NT2/D1 (cell line): Measurements from ENCODE around the gene SORBS1.
"Not testable (repeated sequence)": the region's sequence is repeated elsewhere in the genome, so short reads cannot be mapped to it uniquely, and the experiment has no call there.

Source experiments
- DNase-seq: peaks from one replicate; pipeline ENCODE4 v3.0.0-alpha.2; 2011; ENCODE audit warnings: low read depth, low spot score
- H3K27me3 ChIP-seq: 2 replicates; pipeline ENCODE4 v1.6.0; 2011; ENCODE audit warnings: mild to moderate bottlenecking; ENCODE audit not compliant: insufficient read length, insufficient read depth
- H3K36me3 ChIP-seq: 2 replicates; pipeline ENCODE4 v1.6.1; 2011; ENCODE audit warnings: mild to moderate bottlenecking, low read length, mixed read lengths; ENCODE audit not compliant: insufficient read depth, insufficient read length
- H3K4me1 ChIP-seq: 2 replicates; pipeline ENCODE4 v1.5.1; 2011; ENCODE audit not compliant: insufficient read depth, insufficient read length
- H3K4me3 ChIP-seq: 2 replicates; pipeline ENCODE4 v1.5.1; 2011; ENCODE audit warnings: low read depth; ENCODE audit not compliant: insufficient read length
- H3K9ac ChIP-seq: 2 replicates; pipeline ENCODE4 v1.6.0; 2011; ENCODE audit warnings: low read depth; ENCODE audit not compliant: insufficient read length
- H3K9me3 ChIP-seq: 2 replicates; pipeline ENCODE4 v1.5.1; 2011; ENCODE audit warnings: mild to moderate bottlenecking, low read length; ENCODE audit not compliant: insufficient read depth
- SUZ12 ChIP-seq: IDR thresholded peaks from 2 replicates; pipeline ENCODE4 v1.6.1; 2011; ENCODE audit not compliant: insufficient read length, insufficient read depth; ENCODE audit errors: extremely low read depth
- YY1 ChIP-seq: IDR thresholded peaks from 2 replicates; pipeline ENCODE4 v1.6.1; 2011; ENCODE audit not compliant: insufficient read length, insufficient read depth
- ZNF274 ChIP-seq: IDR thresholded peaks from 2 replicates; pipeline ENCODE4 v1.6.1; 2011; ENCODE audit warnings: mild to moderate bottlenecking, low read depth, low read length

SORBS1 gene

GRCh38 chr10:95474228-95475002, 86.8 kb downstream of the SORBS1 start:
- H3K36me3 ChIP-seq, result no peaks in the 10 kb centered on the region
- H3K4me1 ChIP-seq, result peaks cover 3% of the 10 kb centered on the region
- DNase-seq, result no peak
- no peaks in the 10 kb centered on the region for H3K27me3 ChIP-seq
- H3K9me3 ChIP-seq, result no peaks in the 10 kb centered on the region
- no peak overlapping the region for H3K9ac ChIP-seq
- no peak overlapping the region for H3K4me3 ChIP-seq
- TF ChIP-seq ZNF274 (no peak), YY1 (no peak), SUZ12 (no peak)

- DNase-seq, result no peak
- TF ChIP-seq YY1 (no peak), ZNF274 (no peak), SUZ12 (no peak)
- no peaks in the 10 kb centered on the region for H3K36me3 ChIP-seq
Measured at GRCh38 chr10:95472304-95473088, 88.7 kb downstream of the SORBS1 start.

GRCh38 chr10:95469676-95470075, 91.5 kb downstream of the SORBS1 start:
- no peak for TF ChIP-seq ZNF274
- no peak for TF ChIP-seq SUZ12
- no peak for TF ChIP-seq YY1
- Histone ChIP-seq H3K36me3 (no peaks in the 10 kb centered on the region), H3K4me1 (peaks cover 5% of the 10 kb centered on the region), H3K9me3 (no peaks in the 10 kb centered on the region), H3K4me3 (no peak overlapping the region), H3K27me3 (no peaks in the 10 kb centered on the region), H3K9ac (no peak overlapping the region)
- DNase-seq, result no peak

More at GRCh38 chr10:95472304-95473088, 88.7 kb downstream of the SORBS1 start:
- H3K9me3 ChIP-seq, result no peaks in the 10 kb centered on the region
- H3K27me3 ChIP-seq, result no peaks in the 10 kb centered on the region
- H3K4me3 ChIP-seq, result no peak overlapping the region
- peaks cover 5% of the 10 kb centered on the region for H3K4me1 ChIP-seq
- H3K9ac ChIP-seq, result no peak overlapping the region

GRCh38 chr10:95469251-95469650, 91.9 kb downstream of the SORBS1 start:
- no peak for TF ChIP-seq ZNF274
- TF ChIP-seq SUZ12, result no peak
- DNase-seq, result no peak
- no peak overlapping the region for H3K9ac ChIP-seq
- no peak overlapping the region for H3K4me3 ChIP-seq
- H3K4me1 ChIP-seq, result peaks cover 5% of the 10 kb centered on the region
- no peaks in the 10 kb centered on the region for H3K9me3 ChIP-seq
- H3K27me3 ChIP-seq, result no peaks in the 10 kb centered on the region
- H3K36me3 ChIP-seq, result no peaks in the 10 kb centered on the region

- H3K9ac ChIP-seq, H3K27me3 ChIP-seq, DNase-seq, H3K4me1 ChIP-seq, H3K36me3 ChIP-seq, H3K9me3 ChIP-seq, H3K4me3 ChIP-seq: not testable (repeated sequence)
Measured at GRCh38 chr10:95467642-95468041, 93.5 kb downstream of the SORBS1 start.

GRCh38 chr10:95467162-95467599, 94.0 kb downstream of the SORBS1 start:
- peak; percentile 62 for DNase-seq

GRCh38 chr10:95466436-95466835, 94.7 kb downstream of the SORBS1 start:
- no peak overlapping the region for H3K9ac ChIP-seq
- H3K27me3 ChIP-seq, result no peaks in the 10 kb centered on the region
- no peak overlapping the region for H3K4me3 ChIP-seq
- no peaks in the 10 kb centered on the region for H3K9me3 ChIP-seq
- no peaks in the 10 kb centered on the region for H3K36me3 ChIP-seq
- no peak for TF ChIP-seq YY1
- TF ChIP-seq ZNF274, result no peak
- TF ChIP-seq SUZ12, result no peak
- H3K4me1 ChIP-seq, result peaks cover 5% of the 10 kb centered on the region
- no peak for DNase-seq

More at GRCh38 chr10:95467162-95467599, 94.0 kb downstream of the SORBS1 start:
- peaks cover 5% of the 10 kb centered on the region for H3K4me1 ChIP-seq
- H3K9ac ChIP-seq, result no peak overlapping the region
- H3K36me3 ChIP-seq, result no peaks in the 10 kb centered on the region
- no peak overlapping the region for H3K4me3 ChIP-seq
- TF ChIP-seq YY1 (no peak), SUZ12 (no peak), ZNF274 (no peak)
- H3K27me3 ChIP-seq, result no peaks in the 10 kb centered on the region
- H3K9me3 ChIP-seq, result no peaks in the 10 kb centered on the region
